ENCODE data around the gene OGFOD3. TPM values are rescaled to one million over a fixed set of nuclear protein-coding genes. Genes with fewer than 3 reads are reported as not detected.

Gene OGFOD3
- polyA plus RNA-seq, 2 of the 4 experiments (the other 2 are of a cell fraction): 15.2 to 19.8 TPM

DNA sequence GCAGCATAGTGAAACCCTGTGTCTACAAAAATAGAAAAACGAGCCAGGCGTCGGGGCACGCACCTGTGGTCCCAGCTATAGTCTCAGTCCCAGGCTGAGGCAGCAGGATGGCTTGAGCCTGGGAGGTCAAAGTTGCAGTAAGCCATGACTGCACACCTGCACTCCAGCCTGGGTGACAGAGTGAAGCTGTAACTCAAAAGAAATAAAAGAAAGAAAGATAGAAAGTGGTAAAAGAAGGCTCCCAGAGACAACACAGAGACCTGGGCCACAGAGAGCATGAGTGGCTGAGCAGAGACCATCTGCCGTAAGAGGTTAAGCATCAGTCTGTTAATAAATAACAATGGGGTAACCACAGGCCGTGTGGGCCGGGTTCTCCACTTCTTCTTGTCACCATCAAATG, 15.5 kb downstream of the OGFOD3 start:
- DNase-seq (ENCODE audit: low read depth in 1 of 2, low spot score in 1 of 2) (no peak), FAIRE-seq (no peak), ATAC-seq (no peak)
- ChIA-PET CTCF (interaction anchor here (0.9 to 1.9 kb wide), 5 partner anchors 11 to 92 kb away, joined by 4 to 9 read pairs (median 4); no protein-coding TSS in a partner anchor), POLR2A (interaction anchor here (0.6 kb wide), 1 partner anchor 51 kb away, joined by 3 read pairs; no protein-coding TSS in a partner anchor)
- no peak for TF ChIP-seq RFX5 (IDR thresholded peaks at IDR 0.05)
- TF ChIP-seq EP300 (IDR thresholded peaks at IDR 0.05): no peak
- TF ChIP-seq, protein P1, sequence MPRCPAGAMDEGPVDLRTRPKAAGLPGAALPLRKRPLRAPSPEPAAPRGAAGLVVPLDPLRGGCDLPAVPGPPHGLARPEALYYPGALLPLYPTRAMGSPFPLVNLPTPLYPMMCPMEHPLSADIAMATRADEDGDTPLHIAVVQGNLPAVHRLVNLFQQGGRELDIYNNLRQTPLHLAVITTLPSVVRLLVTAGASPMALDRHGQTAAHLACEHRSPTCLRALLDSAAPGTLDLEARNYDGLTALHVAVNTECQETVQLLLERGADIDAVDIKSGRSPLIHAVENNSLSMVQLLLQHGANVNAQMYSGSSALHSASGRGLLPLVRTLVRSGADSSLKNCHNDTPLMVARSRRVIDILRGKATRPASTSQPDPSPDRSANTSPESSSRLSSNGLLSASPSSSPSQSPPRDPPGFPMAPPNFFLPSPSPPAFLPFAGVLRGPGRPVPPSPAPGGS (IDR thresholded peaks at IDR 0.05): no peak
- TF ChIP-seq FOXS1 (CRISPR knock-in tag; IDR thresholded peaks at IDR 0.05): no peak
- no peak for TF ChIP-seq MAFK (IDR thresholded peaks at IDR 0.05; ENCODE audit: partially characterized antibody)
- TF ChIP-seq TFCP2L1 (CRISPR knock-in tag; IDR thresholded peaks at IDR 0.05): no peak
- TF ChIP-seq NR3C1 (IDR thresholded peaks at IDR 0.05): no peak
- TF ChIP-seq, protein P2, sequence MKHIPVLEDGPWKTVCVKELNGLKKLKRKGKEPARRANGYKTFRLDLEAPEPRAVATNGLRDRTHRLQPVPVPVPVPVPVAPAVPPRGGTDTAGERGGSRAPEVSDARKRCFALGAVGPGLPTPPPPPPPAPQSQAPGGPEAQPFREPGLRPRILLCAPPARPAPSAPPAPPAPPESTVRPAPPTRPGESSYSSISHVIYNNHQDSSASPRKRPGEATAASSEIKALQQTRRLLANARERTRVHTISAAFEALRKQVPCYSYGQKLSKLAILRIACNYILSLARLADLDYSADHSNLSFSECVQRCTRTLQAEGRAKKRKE (CRISPR knock-in tag; IDR thresholded peaks at IDR 0.05; ENCODE audit: low read depth): no peak
- TF ChIP-seq, protein P3, sequence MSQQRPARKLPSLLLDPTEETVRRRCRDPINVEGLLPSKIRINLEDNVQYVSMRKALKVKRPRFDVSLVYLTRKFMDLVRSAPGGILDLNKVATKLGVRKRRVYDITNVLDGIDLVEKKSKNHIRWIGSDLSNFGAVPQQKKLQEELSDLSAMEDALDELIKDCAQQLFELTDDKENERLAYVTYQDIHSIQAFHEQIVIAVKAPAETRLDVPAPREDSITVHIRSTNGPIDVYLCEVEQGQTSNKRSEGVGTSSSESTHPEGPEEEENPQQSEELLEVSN (IDR thresholded peaks at IDR 0.05; ENCODE audit: borderline replicate concordance, low read depth): no peak
- no peak for TF ChIP-seq FOSB (CRISPR knock-in tag; IDR thresholded peaks at IDR 0.05)
- H3K27ac ChIP-seq: no peak overlapping the region
- 65% methylated on average over 7 of the region's 7 CpGs for WGBS (ENCODE audit: missing lambda C conversion rate)
- peaks cover 10% of the 10 kb centered on the region for H3K4me1 ChIP-seq
- no peak overlapping the region for H3K4me2 ChIP-seq
- no peaks in the 10 kb centered on the region for H3K9me3 ChIP-seq
- H3K4me3 ChIP-seq: no peak overlapping the region

DNA sequence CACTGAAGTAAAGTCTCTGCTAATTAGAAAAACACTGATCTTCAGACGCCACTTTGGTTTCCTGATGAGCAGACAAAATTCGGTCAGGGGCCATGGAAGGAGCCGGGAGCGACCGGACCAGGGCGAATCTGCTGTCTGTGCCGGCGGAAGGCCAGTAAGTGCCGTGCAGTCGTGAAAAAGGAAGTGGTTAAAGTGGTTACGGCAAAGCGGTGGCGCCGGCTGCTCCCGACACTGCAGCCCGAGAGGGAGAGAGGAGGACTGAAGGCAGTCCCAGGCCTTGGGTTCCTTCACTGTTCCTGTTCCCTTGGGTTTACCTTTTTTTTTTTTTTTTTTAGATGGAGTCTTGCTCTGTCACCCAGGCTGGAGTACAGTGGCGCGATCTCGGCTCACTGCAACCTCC, 17.6 kb downstream of the OGFOD3 start:
- POLR2A ChIA-PET: no interaction called here
- DNase-seq (ENCODE audit: low read depth in 1 of 2, low spot score in 1 of 2) (no peak), FAIRE-seq (no peak), ATAC-seq (no peak)
- Histone ChIP-seq H3K27ac (no peak overlapping the region), H3K4me1 (peaks cover 15% of the 10 kb centered on the region), H3K9me3 (no peaks in the 10 kb centered on the region), H3K4me3 (no peak overlapping the region), H3K4me2 (no peak overlapping the region)
- 95% methylated on average over 19 of the region's 19 CpGs for WGBS (ENCODE audit: missing lambda C conversion rate)
- TF ChIP-seq MAFK (IDR thresholded peaks at IDR 0.05; ENCODE audit: partially characterized antibody) (peak; percentile 29), RARB (CRISPR knock-in tag; IDR thresholded peaks at IDR 0.05) (no peak)
- CTCF ChIA-PET: interaction anchor here (1.8 to 3.8 kb wide), 2 partner anchors 13 to 100 kb away, joined by 5 to 19 read pairs; no protein-coding TSS in a partner anchor

DNA sequence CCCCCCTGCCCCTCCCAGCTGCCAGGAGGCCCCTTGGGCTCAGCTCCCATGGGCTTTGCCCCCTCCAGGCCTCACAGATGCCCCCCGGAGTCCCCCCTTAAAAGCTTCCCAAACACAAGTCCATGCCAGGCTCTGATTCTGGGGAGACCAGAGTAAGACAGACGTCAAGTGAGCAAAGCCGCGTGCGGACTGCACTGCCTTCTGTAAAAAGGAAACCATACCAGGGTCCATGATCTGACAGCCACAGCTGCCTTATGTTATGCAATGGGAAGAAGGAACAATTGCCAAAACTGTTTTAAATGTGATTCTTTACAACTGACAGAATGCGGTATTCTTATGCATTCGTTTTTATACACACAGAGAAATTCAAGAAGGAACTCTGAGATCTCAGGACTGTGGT, 18.2 kb downstream of the OGFOD3 start:
- POLR2A ChIA-PET: no interaction called here
- no peak for TF ChIP-seq ZSCAN20 (CRISPR knock-in tag; IDR thresholded peaks at IDR 0.05)
- CTCF ChIA-PET: interaction anchor here (1.1 to 3.8 kb wide), 8 partner anchors 10 to 99 kb away, joined by 3 to 19 read pairs (median 4); no protein-coding TSS in a partner anchor
- no peak overlapping the region for H3K27ac ChIP-seq
- ATAC-seq (no peak), FAIRE-seq (no peak), DNase-seq (ENCODE audit: low read depth in 1 of 2, low spot score in 1 of 2) (no peak)
- WGBS (ENCODE audit: missing lambda C conversion rate): 92% methylated on average over 6 of the region's 7 CpGs
- H3K9me3 ChIP-seq: no peaks in the 10 kb centered on the region
- H3K4me3 ChIP-seq: no peak overlapping the region
- H3K4me2 ChIP-seq: no peak overlapping the region
- peaks cover 15% of the 10 kb centered on the region for H3K4me1 ChIP-seq

DNA sequence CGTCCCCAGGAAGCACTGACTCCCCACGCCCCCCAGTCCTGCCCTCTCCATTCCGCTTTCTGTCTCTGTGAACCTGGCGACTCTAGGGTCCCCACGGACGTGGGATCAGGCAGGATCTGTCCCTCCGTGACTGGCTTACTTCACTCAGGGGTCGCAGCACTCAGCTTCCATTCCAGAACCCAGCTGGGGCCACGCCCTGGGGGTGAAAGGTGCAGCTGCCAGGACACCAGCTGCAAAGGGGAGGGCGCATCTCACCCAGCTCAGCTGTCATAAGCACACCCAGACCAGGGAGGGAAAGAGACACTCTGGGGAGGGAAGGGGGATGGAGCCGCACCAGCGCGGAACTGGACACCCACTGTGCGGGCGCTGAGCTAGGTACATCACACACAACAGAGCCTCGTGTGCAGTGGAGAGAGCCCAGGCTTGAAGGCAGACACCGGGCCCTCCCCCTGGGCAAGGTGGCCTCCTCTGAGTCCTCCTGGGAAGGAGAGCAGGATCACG, 18.7 kb downstream of the OGFOD3 start:
- no peak for FAIRE-seq
- DNase-seq (ENCODE audit: low read depth in 1 of 2, low spot score in 1 of 2): no peak
- ChIA-PET CTCF (interaction anchor here (1.0 to 3.8 kb wide), 10 partner anchors 10 to 163 kb away, joined by 3 to 19 read pairs (median 4); no protein-coding TSS in a partner anchor), POLR2A (no interaction called here)
- Histone ChIP-seq H3K9me3 (no peaks in the 10 kb centered on the region), H3K4me2 (no peak overlapping the region), H3K27ac (no peak overlapping the region), H3K4me3 (no peak overlapping the region), H3K4me1 (peaks cover 15% of the 10 kb centered on the region)
- no peak for ATAC-seq
- 83% methylated on average over 18 of the region's 18 CpGs for WGBS (ENCODE audit: missing lambda C conversion rate)
- no peak for TF ChIP-seq CHD4 (IDR thresholded peaks at IDR 0.05; ENCODE audit: borderline replicate concordance)
- no peak for TF ChIP-seq ZFP36 (IDR thresholded peaks at IDR 0.05; ENCODE audit: borderline replicate concordance, partially characterized antibody)
- TF ChIP-seq EHF (CRISPR knock-in tag; IDR thresholded peaks at IDR 0.05): no peak
- TF ChIP-seq CEBPB (IDR thresholded peaks at IDR 0.05): no peak
- no peak for TF ChIP-seq CTCF (IDR thresholded peaks at IDR 0.05)
- no peak for TF ChIP-seq NFE2L2 (conservative IDR thresholded peaks at IDR 0.05; ENCODE audit: low read length)
- no peak for TF ChIP-seq KDM5A (IDR thresholded peaks at IDR 0.05)
- TF ChIP-seq TP53 (CRISPR knock-in tag; IDR thresholded peaks at IDR 0.05): no peak
- TF ChIP-seq RARB (CRISPR knock-in tag; IDR thresholded peaks at IDR 0.05): no peak
